ENCODE measurements around the gene TSPAN5.

Gene TSPAN5

GRCh38 chr4:98615991-98616390 is 42.4 kb downstream of the TSPAN5 start:
- ATAC-seq, result no peak

GRCh38 chr4:98614662-98615061 is 43.7 kb downstream of the TSPAN5 start:
- ATAC-seq, result no peak

DNA sequence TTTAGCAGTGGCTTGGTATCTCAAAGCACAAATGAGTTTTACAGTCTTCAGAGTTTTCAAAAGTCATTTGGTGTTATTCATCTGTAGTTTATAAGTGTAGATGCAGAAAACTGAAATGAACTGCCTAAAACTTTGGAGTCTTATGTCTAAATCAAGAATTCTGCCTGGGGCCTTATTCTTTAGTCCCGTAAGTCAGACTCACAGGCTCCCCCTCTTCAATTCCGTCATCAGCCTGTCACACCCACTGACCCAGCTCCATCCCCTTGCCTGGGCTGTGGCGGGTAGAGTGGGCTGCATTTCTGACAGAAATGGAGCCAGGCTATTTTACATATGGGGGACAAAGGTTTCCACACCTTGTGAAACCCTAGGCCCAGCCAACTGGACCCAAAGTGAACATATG is 44.3 kb downstream of the TSPAN5 start:
- ATAC-seq, result no peak

GRCh38 chr4:98613453-98614075 is 44.8 kb downstream of the TSPAN5 start:
- ATAC-seq, result no peak

DNA sequence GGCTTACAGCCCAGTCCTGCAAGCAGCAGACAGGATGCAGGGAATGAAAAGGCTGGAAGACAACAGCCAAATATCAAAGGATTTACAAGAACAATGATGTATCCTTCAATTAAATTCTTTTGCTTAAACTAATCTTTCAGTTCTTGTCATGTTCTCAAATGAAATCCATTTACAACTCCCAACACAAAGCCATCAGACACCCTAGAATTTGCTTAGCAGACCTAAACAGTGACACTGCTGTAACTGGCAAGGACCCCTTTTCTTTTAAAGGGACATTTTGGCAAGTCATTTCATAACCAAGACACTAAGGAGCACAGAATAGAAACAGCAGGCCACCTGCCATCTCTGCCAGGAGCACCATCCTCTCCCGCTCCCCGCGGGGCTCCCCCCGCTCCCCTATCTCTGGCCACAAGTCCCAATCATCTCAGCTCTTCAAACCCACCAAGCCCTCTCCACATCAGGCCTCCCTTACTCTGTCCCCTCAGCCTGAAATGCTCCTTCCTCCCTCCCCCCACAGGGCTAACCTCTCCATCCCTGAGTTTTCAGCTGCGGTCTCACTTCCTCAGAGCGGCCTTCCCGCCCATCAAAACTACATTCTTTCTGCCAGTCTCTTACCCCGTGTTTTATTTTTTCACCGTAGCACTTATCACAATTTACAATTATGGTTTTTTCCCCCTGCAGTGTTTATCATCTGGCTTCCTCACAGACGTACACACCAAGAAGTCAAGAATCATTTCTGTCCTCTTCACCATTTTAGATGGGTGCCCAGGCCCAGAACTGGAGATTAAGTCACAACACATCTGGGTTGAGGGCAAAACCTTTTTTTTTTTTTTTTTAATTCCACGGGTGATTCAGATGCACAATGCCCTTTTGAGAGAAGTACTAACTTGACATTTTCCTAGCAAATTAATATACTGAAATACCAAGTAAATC is 45.8 kb downstream of the TSPAN5 start:
- no peak for ATAC-seq

DNA sequence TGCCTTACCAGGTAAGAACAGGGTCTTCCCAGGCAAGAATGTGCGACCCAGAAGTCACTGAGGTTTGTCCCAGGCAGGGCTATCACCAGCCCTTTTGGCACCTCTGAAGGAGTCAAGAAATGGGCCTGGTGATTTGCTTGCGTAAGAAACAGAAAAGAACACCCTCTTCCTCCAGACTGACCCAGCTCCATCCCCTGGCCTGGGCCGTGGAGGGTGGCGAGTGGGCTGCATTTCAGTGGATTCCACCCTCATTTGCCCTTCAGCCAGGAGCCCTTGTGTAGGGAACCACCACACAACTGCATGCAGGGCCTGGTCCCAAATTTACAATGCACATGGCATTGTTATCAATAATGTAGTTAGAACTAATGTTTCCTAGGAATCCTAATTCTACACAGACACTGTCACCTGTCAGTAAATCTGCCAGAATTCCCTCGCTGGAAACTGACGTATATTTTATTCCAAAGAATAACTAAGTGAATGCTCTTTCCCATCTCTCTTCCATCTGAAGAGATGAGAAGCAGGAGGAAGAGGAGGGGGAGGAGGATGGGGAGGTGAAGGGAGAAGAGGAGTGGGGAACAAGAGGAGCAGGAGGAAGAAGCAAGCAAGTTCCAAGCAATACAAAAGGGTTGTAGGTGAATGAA is 46.6 kb downstream of the TSPAN5 start:
- no peak for ATAC-seq

DNA sequence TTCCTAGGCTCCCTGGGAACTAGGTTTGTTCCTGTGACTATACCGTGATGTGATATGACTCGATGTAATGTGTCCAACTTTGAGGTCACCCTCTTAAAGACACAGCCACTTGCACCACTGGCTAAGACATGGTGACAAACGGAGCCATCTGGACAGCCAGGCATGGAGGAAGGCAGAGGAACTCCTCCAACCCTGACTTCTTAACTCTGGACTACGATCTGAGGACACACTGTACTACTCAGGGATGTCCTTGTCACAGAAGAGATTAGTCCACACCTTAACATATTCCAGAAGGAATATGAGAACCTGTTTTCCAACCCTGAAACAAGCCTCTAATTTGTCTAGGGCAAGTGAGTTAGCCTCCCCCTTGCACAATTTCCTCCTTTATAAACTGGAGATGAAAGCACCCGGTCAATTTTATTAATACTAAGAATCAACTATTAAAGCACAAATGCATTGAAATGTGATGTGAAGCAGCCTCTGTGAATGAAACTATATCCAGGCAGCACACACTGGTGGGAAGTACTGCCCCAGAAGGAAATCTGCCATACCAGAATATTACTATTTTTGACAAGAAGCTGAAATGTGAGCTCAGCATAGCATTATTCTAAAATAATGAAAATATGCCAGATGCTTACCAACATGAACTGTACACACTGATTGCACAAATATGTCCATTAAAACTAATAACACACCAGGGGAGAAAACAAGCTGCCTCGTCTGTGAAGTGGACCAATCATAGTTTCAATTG is 47.3 kb downstream of the TSPAN5 start:
- ATAC-seq, result no peak

DNA sequence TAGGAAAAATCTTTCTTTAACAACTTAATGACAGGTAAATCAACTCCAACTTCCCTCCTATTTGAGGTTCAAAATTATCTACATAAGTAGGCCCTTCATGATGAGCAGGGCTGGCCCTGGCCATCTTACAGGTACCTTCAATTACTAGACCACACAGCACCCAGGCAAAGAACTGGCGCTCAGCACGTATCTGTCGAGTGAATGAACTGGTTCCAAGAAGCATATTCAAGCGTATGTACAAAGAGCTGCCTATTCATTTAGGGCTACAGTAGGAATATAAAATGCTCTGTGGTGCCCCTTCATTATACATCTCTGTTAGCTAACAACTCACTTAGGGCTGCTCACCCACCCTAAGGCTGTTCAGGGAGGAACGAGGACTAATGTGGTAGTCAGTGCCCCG is 48.0 kb downstream of the TSPAN5 start:
- ATAC-seq, result no peak

DNA sequence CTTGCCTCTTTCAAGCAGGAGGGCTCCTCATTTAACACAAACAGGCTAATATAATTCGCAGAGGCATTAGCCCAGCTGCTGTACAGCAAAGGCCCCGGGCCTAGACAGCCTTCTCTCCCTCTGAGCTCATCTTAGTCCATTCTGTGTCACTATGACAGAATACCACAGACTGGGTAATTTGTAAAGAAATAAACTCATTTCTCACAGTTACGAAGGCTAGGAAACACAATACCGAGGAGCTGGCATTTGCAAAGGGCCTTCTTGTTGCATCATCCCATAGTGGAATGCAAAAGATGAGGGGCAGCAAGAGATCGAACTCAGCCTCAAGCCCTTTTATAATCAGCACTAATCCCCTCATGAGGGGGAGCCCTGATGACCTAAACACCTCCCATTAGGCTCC is 48.5 kb downstream of the TSPAN5 start:
- ATAC-seq, result peak; percentile 34 to 57

GRCh38 chr4:98608356-98608755 is 50.1 kb downstream of the TSPAN5 start:
- no peak for ATAC-seq

DNA sequence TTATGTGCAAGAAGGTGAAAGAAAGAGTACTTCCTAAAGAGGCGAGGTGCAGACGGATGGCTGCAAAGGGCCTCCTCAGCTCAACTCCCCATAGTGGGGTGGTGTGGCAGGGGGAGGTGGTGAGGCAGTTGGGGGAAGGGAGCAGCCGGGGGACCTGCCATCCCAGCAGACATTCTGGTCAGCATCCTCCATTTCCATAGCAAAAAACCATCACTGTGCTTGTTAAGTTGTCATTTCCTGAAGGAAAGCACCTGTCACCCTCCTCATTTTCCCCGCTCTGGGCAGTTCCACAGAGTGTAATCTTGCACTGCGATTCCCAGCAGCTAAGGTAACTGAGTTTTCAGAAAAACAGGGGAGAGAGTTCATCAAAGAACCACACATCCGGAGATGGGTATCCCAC is 51.5 kb downstream of the TSPAN5 start:
- no peak for ATAC-seq

- no peak for ATAC-seq
These were observed 53.2 kb downstream of the TSPAN5 start for GRCh38 chr4:98605216-98605615.

DNA sequence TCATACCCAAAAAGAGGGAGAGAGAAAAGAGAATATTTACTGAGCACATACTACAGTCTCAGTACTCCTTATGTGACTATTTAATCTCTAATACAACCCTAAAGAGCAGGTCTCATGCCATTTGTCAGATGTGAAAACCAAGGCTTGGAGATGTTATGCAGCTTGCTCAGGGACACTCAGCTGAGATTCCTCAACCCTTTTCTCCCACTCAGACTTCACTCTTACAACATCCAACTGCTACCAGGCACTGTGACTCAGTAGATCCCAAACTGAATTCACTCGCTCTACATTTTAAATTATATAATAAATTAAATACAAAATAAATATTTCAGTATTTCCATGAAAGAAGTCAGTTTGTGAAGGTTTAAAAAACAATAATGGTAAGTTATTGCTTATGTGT is 53.7 kb downstream of the TSPAN5 start:
- no peak for ATAC-seq

DNA sequence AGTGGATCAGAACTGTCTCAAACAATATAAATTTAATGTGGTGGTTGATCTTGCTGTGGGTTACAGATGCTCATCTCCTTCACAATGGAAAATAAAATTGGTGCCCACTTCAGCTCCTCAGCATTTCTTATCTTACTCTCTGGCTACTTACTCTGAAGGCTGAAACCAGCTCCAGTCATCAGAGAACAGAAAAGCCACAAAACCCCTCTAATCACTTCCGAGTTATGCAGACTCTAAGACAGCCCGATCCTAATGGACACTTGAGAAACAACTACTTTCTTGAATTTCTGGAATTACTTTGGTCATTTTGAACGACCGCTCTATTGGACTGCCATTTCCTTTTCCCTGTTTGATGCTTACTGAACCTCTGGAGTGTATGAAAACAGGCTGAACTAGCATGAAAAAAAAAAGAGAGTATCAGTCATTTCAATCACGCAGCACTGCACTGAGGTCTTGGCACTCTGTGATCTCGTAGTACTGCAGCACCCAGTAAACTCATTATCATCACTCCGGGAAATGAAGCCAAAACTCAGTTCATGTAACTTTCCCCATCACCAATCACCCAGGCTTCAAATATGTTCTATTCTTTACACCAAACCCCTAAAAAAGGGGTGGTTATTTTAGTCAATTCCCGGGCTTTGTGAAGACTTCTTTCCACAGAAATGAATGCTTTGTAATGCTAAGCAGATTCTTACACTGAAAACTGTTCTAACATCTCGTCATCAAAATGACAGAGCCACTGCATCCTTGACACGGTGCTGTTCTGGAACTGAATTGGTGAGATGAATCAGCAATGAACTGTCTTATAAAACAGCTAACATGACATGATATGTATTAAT is 54.5 kb downstream of the TSPAN5 start:
- peak; percentile 66 to 69 for ATAC-seq

GRCh38 chr4:98602270-98602669 is 56.1 kb downstream of the TSPAN5 start:
- peak; percentile 55 to 56 for ATAC-seq

- peak; percentile 63 to 64 for ATAC-seq
These were observed 56.7 kb downstream of the TSPAN5 start for GRCh38 chr4:98601708-98602107.

DNA sequence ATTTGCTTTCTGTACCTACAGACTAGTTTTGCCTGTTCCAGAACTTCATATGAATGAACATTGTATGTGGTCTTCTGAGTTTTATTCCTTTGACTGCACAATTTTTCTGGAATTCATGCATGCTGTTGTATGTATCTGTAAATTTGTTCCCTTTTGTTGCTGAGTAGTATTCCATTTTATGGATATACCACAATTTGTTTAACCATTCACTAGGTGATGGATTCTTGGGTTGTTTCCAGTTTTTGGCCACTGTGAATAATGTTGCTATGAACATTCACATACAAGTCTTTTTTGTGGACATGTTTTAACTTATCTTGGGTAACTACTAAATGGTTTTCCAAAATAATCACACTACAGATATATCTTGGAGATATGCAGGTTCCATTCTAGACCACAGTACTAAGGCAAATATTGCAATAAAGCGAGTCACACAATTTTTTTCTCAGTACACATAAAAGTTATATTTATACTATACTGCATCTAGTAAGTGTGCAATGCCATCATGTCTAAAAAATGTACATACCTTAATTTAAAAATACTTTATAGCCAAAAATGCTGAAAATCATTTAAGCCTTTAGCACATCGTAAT is 58.7 kb downstream of the TSPAN5 start:
- ATAC-seq, result no peak

DNA sequence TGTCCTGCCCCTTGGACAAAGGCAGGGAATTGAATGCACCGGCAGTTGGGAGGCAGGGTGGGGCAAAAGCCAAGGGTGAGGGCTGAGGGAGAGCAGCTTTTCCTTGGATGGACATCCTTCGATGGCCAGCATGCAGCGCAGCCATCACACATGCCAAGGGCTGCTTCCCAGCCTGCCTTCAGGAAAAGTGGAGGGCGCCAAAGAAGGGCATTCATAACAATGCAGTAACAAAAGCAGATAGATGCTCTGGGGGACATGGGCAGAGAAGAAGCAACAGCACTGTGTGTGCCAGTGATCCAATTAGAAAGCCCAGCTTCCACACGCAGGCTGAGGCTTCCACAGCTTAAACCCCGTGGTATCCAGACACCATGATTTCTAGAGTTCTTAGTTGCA is 71.5 kb downstream of the TSPAN5 start:
- no peak for ATAC-seq

- no peak for ATAC-seq
These were observed 72.0 kb downstream of the TSPAN5 start for GRCh38 chr4:98586291-98586961.

GRCh38 chr4:98585596-98585995 is 72.8 kb downstream of the TSPAN5 start:
- ATAC-seq, result no peak

DNA sequence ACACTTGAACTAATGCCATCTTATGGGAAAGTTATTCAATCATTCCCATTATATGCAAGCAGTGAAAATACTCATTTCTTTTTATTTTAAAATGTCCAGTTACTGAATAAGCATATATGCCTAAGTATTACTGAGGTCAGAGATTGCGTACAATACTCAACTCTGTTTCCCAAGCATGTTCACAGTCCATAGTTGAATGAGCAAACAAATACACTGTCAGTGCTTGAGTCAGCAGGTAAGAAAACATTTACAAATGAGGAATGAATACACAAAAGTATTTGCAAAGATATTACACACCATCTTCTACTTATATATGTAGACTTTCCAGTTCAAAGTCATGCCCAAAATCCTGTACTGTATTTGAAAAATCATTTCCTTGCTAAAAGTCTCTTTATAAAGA is 74.1 kb downstream of the TSPAN5 start:
- no peak for ATAC-seq
